NCI-H748 treated with DMSO at 0.1 percent for 48 hours (cell line): ENCODE data around the gene PDE8B.

Experiments
- DNase-seq: peaks from one replicate; lab custom pipeline; 2025; lab: John Stamatoyannopoulos, UW

PDE8B gene

DNA sequence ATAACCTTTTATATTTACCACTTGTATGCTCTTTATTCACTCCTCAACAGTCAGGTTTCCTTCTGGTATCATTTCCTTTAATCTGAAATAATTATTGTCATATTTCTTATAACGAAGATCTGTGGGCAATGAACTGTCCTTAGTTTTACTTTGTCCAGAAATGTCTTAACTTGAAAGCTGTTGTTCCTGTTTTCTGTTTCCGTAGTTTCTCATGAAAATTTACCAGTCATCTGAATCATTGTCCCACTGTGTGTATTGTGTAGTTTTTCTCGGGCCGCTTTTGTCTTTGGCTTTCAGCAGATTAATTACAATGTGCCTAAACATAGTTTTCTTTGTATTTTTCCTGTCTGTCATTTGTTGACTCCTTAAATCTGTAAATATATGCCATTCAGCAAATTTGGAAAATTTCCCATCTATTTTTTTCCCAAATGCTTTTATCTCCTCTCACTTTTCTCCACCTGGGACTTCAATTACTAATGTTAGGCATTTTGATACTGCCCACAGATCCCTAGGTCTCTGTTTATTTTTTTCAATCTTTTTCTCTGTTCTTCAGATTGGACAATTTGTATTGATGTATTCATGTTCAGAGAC is 74.9 kb downstream of the PDE8B start:
- DNase-seq, result no peak

GRCh38 chr5:77292026-77292757 is 81.7 kb downstream of the PDE8B start:
- DNase-seq, result no peak

DNA sequence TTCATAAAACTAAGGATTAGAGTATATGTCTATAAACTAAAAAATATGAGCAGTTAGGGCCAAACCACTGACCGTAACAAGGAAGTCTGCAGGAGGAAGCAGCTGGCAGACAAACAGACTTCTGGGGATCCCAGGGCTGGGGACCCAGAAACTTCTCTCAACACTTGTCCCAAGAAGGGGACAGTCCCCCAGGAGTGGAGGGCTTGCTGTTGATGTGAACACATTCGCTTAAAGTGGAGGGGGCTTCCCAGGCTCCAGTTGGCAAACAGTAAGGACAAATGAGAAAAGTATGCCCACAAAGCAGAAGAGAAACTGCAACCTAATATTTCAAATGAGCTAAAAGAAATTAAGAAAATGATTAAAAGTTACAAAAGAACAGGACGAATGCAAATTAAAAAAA is 83.7 kb downstream of the PDE8B start:
- no peak for DNase-seq

DNA sequence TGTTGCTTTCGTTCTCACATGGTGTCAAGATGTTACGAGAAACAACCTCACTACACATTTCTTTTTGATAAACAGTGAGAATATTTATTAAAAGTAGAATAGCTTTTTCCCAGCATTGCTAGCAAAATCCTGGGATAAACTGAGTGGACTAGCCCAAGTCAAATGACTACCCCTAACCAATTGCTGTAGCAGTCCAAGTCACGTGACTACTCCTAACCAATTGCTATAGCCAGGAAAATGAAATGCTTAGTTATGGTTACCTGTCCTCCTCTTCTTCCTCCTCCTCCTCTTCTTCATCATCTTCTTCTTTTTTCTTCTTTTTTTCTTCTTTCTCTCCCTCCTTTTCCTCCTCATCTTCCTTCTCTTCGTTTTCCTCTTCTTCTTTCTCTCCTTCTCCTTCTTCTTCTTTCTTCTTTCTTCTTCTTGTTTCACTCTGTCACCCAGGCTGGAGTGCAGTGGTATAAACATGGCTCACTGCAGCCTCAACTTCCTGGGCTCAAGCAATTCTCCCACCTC is 85.4 kb downstream of the PDE8B start:
- DNase-seq, result no peak

DNA sequence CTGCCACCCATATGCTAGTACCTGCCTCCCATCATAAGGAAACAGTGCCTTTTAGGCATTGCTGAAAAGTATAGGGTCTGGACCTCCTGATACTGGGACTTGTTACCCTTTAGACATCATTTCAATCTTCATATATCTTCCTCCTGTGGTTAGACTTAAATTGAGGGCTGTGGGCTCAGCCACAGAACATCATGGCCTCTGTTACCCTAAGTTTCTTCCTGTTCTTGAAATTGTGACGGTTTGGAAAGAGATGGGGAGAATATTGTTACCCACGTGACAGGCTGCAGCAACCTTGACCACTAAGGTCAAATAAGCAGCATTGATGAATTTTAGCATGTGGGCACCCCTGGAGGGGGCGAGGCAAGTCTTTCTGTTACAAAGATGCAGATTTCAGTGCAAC is 87.7 kb downstream of the PDE8B start:
- no peak for DNase-seq

DNA sequence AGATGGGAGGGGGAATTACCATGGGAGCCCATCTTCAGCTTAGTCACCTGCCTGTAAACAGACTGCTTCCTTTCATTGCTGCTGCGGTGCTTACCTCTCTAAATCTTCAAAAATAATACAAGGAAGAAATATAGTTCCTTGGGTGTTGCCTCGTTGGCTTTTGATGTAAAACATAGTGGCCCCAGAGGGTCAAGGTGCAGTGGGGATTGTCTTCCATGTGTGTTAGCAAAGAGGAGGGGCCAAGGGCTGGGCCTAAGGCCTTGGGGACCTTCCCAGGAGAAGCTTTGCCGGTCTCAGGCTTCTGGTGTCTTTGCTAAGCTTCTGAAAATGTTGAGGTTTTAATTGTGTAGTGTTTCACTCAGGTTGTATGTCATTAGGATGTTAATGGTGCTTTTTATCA is 90.0 kb downstream of the PDE8B start:
- no peak for DNase-seq

DNA sequence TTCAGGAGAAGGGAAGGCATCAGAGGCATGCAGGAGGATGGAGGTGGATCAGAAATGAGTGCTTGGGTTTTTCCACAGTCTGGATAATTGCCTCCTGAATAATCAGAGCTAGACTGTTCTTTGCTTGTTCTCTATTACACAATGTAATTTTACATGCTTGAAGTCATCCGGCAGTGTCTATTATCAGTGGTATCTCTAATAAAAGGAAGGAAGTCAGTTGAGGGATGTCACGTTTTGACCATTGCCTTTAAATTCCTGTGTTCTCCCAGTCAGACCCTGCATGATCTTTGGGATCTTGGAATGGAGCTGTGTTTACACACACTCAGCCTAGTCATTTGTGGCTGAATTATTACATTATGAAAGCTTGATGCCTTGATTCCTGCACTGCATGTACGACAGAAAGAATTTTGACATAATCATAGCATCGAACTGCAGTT is 91.0 kb downstream of the PDE8B start:
- DNase-seq, result no peak

GRCh38 chr5:77302247-77302646 is 91.8 kb downstream of the PDE8B start:
- no peak for DNase-seq

DNA sequence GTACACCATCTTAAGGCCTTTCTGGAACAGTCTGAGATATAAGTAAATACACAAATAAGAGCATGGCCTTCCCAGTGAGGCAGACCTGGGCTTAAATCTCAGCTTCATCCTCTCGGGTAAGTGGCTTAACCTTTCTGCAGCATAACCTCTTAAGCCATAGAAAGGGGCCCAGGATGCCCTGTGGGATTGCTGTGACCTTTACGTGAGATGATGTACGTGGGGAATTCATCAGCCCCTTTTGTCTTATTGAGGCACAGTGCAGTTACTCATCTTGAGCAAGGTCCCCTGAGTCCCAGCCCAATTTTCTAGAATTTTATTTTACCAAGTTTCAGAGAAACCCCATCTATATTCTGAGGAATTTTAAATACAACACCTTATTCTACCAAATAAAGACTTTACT is 92.2 kb downstream of the PDE8B start:
- no peak for DNase-seq

DNA sequence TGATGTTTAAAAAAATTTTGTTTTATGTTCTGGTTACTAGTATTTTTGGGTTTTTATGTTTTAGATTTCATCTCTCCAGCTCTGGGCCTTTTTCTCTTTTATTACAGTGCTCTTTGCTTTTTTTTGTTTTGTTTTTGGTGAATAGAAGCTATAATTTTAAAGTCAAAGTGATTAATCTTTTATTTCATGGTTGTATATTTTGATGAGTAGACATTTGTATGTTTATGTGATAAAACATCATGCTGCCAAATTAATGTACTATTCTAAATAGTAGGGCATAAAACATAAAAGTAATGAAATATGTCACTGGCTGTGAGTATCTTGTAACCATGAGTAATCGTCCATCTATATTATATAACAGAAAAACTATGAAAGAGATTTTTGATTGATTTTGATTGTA is 93.9 kb downstream of the PDE8B start:
- DNase-seq, result no peak

GRCh38 chr5:77305222-77305846 is 94.9 kb downstream of the PDE8B start:
- no peak for DNase-seq

DNA sequence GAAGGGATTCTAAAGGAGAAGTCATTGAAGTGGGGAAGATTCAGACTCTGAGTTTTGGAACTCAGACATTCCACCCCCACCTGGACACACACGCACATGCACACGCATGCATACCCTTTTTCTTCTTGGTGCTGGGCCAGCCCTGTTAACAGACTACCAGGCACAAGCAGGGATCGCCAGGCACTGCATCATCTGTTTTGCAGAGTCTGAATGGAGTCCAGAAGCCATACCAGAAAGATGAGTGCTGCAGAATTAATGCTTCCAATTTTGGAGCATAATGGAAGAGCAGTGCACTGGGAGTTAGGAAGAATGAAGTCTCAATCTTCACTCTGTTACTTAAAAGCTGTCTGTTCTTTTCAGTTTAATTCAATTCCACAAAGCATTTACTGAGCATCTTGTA is 95.5 kb downstream of the PDE8B start:
- DNase-seq, result no peak

GRCh38 chr5:77306531-77306930 is 96.1 kb downstream of the PDE8B start:
- DNase-seq, result no peak

DNA sequence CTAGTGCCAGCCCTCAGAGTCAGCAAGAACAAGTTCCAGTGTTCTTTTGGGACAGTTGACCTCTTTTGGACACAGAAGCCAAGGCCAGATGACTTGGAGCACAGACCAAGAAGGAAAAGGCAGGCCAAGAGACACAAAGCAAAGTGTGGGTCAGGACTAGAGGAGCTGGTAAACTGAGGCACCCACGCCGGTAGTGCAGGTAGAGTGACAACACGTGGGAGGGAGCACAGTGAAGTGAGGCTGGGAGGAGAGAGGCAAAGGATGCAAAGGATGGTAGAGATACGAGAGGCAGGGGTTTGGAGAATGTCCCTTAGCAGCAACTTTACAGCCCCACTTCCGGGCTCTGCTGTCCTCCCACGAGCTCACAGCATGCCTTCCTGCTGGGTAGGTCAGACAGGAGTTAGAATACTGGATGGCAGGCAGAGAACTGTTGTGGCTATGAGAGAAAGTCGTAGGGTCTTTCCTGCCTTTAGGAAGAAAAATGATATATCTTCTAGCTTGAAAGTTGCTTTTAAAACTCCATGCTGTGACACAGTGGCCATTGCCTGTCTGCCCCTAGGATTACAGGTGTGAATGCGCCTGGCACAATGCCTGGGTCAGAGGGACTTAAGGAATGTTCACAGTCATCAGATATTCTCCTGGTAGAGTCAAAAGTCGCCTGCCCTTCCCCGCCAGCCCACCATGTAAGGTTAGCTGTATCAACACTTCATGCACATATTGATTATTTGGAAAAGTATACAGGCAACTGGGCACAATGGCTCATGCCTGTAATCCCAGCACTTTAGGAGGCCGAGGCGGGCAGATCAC is 97.9 kb downstream of the PDE8B start:
- DNase-seq, result no peak

DNA sequence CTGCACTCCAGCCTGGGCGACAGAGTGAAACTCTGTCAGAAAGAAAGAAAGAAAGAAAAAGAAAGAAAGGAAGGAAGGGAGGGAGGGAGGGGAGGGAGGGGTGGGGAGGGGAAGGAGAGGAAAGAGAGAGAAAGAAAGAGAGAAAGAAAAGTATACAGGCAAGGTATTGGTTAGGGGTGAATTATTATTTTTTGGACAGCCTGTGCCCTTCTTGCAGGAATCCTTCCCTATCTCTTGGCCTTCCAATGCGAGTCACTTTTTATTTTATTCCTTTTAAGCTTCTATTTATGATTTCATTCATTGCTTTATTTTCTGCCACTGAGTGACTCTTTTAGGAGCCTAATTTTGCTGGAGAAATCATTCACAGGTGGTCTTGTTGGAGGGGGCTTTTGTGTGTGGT is 98.7 kb downstream of the PDE8B start:
- DNase-seq, result no peak

- no peak for DNase-seq
Observed at GRCh38 chr5:77310494-77311213, 100.2 kb downstream of the PDE8B start.

- no peak for DNase-seq
Observed at GRCh38 chr5:77311214-77311571, 100.7 kb downstream of the PDE8B start.

GRCh38 chr5:77312413-77312812 is 101.9 kb downstream of the PDE8B start:
- DNase-seq, result no peak

DNA sequence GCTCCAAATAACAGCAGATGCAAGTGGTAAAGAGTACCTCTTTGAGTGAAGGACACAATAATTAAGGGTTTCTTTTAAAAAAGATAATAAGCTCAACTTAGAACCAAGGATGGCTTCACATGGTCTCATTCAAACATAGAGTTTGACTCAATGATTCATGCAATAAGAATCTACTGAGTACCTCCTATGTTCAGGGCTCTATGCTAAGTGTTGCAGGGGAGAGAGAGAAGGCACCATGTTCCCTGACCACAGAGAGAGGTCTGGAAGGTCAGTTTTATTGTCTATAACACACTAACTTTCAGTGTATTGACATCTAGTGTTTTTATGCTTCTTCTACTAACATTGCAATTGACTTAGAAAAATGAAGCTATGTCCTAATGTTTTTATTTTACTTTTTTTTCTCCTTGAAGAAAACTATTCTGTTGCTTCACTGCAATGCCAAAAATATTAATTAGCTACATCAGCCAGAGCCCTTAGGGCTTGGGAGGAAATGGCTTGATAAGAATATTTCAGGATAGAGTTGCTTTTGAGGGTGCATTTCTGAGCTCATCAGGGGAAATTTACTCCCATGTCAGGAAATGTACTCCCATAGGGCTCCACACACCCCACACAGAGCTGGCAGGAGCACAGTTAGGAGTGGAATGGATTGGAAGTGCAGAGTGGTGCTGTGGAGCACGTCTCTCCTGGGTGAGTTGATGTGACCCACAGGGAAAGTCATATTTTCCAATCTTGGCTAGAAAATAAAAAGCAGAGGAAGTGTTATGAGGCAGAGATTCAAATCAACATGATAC is 106.6 kb downstream of the PDE8B start:
- DNase-seq, result no peak

GRCh38 chr5:77318060-77318459 is 107.6 kb downstream of the PDE8B start:
- no peak for DNase-seq
